Liver (tissue), 9 donors: ENCODE data around the gene PALB2. TPM values are rescaled to one million over a fixed set of nuclear protein-coding genes. Genes with fewer than 3 reads are reported as not detected.

ENCODE experiments used
- DNase-seq: peaks from one replicate; pipeline ENCODE4 v3.0.0-alpha.2; 2017; ENCODE audit warnings: low spot score
- H3K27ac ChIP-seq, 2 donors: one replicate each; pipeline ENCODE4 v1.7.0; 2013; ENCODE audit warnings: inconsistent platforms in 2 of 2, low read length in 2 of 2, control low read depth in 1 of 2, low read depth in 1 of 2, mild to moderate bottlenecking in 1 of 2
- H3K27me3 ChIP-seq, 4 donors: one replicate each; pipeline versions ENCODE4 v1.6.1 to v1.7.0; 2013; ENCODE audit warnings: low read length in 3 of 4, inconsistent platforms in 1 of 4, mild to moderate bottlenecking in 1 of 4, moderate library complexity in 1 of 4; ENCODE audit not compliant: control insufficient read depth in 4 of 4, insufficient read depth in 4 of 4
- H3K36me3 ChIP-seq, 4 donors: one replicate each; pipeline versions ENCODE4 v1.6.1 to v1.7.0; 2013; ENCODE audit warnings: low read length in 3 of 4, mild to moderate bottlenecking in 3 of 4, low read depth in 1 of 4, moderate library complexity in 1 of 4; ENCODE audit not compliant: control insufficient read depth in 4 of 4, insufficient read depth in 3 of 4
- H3K4me1 ChIP-seq, 4 donors: one replicate each; pipeline versions ENCODE4 v1.6.1 to v1.7.0; 2013; ENCODE audit warnings: low read length in 3 of 4, mild to moderate bottlenecking in 3 of 4, moderate library complexity in 1 of 4; ENCODE audit not compliant: control insufficient read depth in 4 of 4, insufficient read depth in 4 of 4
- H3K4me3 ChIP-seq, 3 donors: one replicate each; pipeline versions ENCODE4 v1.6.1 to v1.7.0; 2013; ENCODE audit warnings: low read length in 3 of 3, control low read depth in 1 of 3, low read depth in 1 of 3, mild to moderate bottlenecking in 1 of 3
- H3K9ac ChIP-seq, 2 donors: one replicate each; pipeline ENCODE4 v1.7.0; 2013; ENCODE audit warnings: low read length in 2 of 2, mild to moderate bottlenecking in 2 of 2, moderate library complexity in 2 of 2, control low read depth in 1 of 2, low read depth in 1 of 2
- H3K9me3 ChIP-seq, 4 donors: one replicate each; pipeline versions ENCODE4 v1.6.1 to v1.7.0; 2013; ENCODE audit warnings: low read length in 3 of 4; ENCODE audit not compliant: control insufficient read depth in 4 of 4
- EGR1 ChIP-seq, 2 donors: IDR thresholded peaks; 2 replicates each; pipeline ENCODE4 v1.6.1; 2016 to 2018; ENCODE audit warnings: antibody characterized with exemption in 2 of 2, low read depth in 2 of 2
- FOXA1 ChIP-seq: IDR thresholded peaks from 2 replicates; pipeline ENCODE4 v1.6.1; 2016; ENCODE audit warnings: antibody characterized with exemption
- FOXA2 ChIP-seq: IDR thresholded peaks from 2 replicates; pipeline ENCODE4 v1.6.1; 2016; ENCODE audit warnings: antibody characterized with exemption
- GABPA ChIP-seq, 2 donors: IDR thresholded peaks in 1 of 2; conservative IDR thresholded peaks in 1 of 2; 2 replicates each; pipeline ENCODE4 v1.6.1; 2016; ENCODE audit warnings: antibody characterized with exemption in 2 of 2, mild to moderate bottlenecking in 1 of 2, moderate library complexity in 1 of 2
- HNF4A ChIP-seq, 2 donors: conservative IDR thresholded peaks; 2 replicates each; pipeline ENCODE4 v1.6.1; 2016; ENCODE audit warnings: antibody characterized with exemption in 2 of 2, mild to moderate bottlenecking in 2 of 2
- HNF4G ChIP-seq: IDR thresholded peaks from 2 replicates; pipeline ENCODE4 v1.6.1; 2016; ENCODE audit warnings: antibody characterized with exemption
- JUND ChIP-seq, 2 donors: IDR thresholded peaks; 2 replicates each; pipeline ENCODE4 v1.6.1; 2016; ENCODE audit warnings: antibody characterized with exemption in 2 of 2
- RXRA ChIP-seq, 2 donors: IDR thresholded peaks; 2 replicates each; pipeline ENCODE4 v1.6.1; 2017 to 2018; ENCODE audit warnings: antibody characterized with exemption in 2 of 2, mild to moderate bottlenecking in 1 of 2
- SP1 ChIP-seq: IDR thresholded peaks from 2 replicates; pipeline ENCODE4 v1.6.1; 2018; ENCODE audit warnings: antibody characterized with exemption, mild to moderate bottlenecking
- TAF1 ChIP-seq: conservative IDR thresholded peaks from 2 replicates; pipeline ENCODE4 v1.6.1; 2016; ENCODE audit warnings: antibody characterized with exemption, mild to moderate bottlenecking
- YY1 ChIP-seq: IDR thresholded peaks from 2 replicates; pipeline ENCODE4 v1.6.1; 2016; ENCODE audit warnings: antibody characterized with exemption, mild to moderate bottlenecking
- WGBS: extraction: QIAGEN DNeasy Blood & Tissue Kit; methylation state at CpG from one replicate; pipeline ENCODE4 v1.1.7; 2013; 5-methylcytosine and 5-hydroxymethylcytosine counted together
- polyA plus RNA-seq, 2 donors: library from polyadenylated mRNA; stranded (reverse) in 1 of 2; unstranded in 1 of 2; fragments of 200-250 nt in 1 of 2; fragments of >200 nt in 1 of 2; fragmentation: Nextera tagmentation in 1 of 2; extraction: Ambion mirVana in 1 of 2; gene quantifications; one replicate each; pipeline versions ENCODE4 v1.2.1 to v1.2.3, GENCODE V29; 2013 to 2015
- total RNA-seq, 2 donors: library from RNA; depleted of rRNA; stranded (reverse); fragments of >200 nt; gene quantifications; one replicate each; pipeline ENCODE4 v1.2.3, GENCODE V29; 2014
- TF ChIP-seq, protein P1 (sequence below): IDR thresholded peaks from 2 replicates; pipeline ENCODE4 v1.6.1; 2016; ENCODE audit warnings: antibody characterized with exemption
- TF ChIP-seq, protein P2 (sequence below): fragments of 150-350 bp; IDR thresholded peaks from 2 replicates; pipeline ENCODE4 v1.5.1; 2017; ENCODE audit warnings: improper control_type of control experiment, low read depth, low read length; ENCODE audit not compliant: missing input control
- TF ChIP-seq, protein P3 (sequence below): IDR thresholded peaks from 2 replicates; pipeline ENCODE4 v1.6.1; 2016; ENCODE audit warnings: antibody characterized with exemption
- TF ChIP-seq, protein P4 (sequence below): IDR thresholded peaks from 2 replicates; pipeline ENCODE4 v1.6.1; 2016; ENCODE audit warnings: antibody characterized with exemption, mild to moderate bottlenecking
- TF ChIP-seq, protein P5 (sequence below): IDR thresholded peaks from 2 replicates; pipeline ENCODE4 v1.6.1; 2016; ENCODE audit warnings: antibody characterized with exemption
- donor health status: healthy.
- donor health status: healthy.
- donor health status: healthy.
- donor health status: healthy.
- donor health status: healthy.

Gene PALB2
- total and polyA plus RNA-seq, 4 donors: 4.1 to 7.6 (median 4.7) TPM

DNA sequence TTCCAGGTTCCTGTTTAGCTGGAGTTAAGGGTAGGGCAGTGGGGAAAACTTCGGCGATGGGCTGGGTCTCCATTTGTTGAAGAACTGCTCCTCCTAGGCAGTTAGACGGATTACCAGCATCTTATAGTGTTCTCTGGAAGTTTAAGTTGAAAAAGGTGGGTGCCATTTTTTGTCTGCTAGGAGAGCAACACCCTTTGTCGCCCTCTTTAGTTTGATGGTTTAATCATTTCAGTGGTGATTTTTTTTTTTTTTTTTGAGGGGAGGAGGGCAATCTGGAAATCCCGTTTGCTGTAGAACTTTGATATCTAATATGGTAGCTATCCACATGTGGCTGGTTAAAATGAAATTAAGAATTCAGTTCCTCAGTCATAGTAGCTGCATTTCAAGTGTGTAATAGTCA lies 79.5 kb downstream of the PALB2 start:
- Histone ChIP-seq H3K27ac (no peak overlapping the region), H3K4me1 (peaks cover 2 to 22% (median 15%) of the 10 kb centered on the region in 4 donors), H3K4me3 (no peak overlapping the region), H3K36me3 (peaks cover 10 to 64% (median 52%) of the 10 kb centered on the region in 4 donors), H3K9me3 (no peaks in the 10 kb centered on the region), H3K27me3 (no peaks in the 10 kb centered on the region), H3K9ac (no peak overlapping the region)
- 89% methylated on average over 5 of the region's 5 CpGs for WGBS
- DNase-seq: no peak
- TF ChIP-seq JUND (IDR thresholded peaks at IDR 0.05) (no peak), EGR1 (IDR thresholded peaks at IDR 0.05; ENCODE audit: low read depth in 2 of 2) (no peak), HNF4G (no peak)

DNA sequence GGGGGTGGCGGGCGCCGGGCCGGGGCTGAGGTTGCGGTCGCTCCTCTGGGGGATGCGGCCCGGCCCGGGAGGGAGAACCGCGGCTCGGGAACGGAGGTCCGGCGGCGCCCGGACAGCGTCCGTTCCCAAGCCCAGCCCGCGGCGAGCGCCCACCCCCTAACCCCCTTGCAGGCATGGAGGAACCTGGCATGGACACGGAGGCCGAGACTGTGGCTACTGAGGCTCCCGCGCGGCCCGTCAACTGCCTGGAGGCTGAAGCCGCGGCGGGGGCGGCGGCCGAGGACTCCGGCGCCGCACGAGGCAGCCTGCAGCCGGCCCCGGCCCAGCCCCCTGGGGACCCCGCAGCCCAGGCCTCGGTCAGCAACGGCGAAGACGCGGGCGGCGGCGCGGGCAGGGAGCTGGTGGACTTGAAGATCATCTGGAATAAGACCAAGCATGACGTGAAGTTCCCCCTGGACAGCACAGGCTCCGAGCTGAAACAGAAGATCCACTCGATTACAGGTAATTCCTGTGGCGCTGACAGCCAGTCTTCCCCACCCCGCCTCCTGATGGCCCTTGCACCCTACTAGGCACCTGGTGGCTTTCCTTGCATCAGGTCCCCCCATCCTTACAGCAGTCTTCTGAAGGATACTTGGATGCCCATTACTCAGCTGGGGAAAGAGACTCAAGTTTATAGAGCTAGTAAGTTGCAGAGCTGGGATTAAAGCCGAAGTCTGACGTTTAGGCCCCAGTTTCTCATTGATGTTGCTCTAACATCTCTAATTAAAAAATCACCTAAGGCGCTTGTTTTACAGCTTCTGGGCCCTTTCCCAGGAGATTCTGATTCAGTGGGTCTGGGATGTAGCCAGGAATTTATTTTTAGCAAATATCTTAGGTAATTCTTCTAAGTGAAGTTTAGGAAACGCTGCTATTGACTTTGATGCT lies 83.1 kb downstream of the PALB2 start:
- H3K9me3 ChIP-seq: no peaks in the 10 kb centered on the region
- H3K9ac ChIP-seq: peak overlapping the region; percentile 90 to 92
- H3K27me3 ChIP-seq: no peaks in the 10 kb centered on the region
- 2% methylated on average over 60 of the region's 60 CpGs for WGBS
- H3K4me1 ChIP-seq: peaks cover 2 to 31% (median 19%) of the 10 kb centered on the region in 4 donors
- peak overlapping the region; percentile 85 to 86 for H3K27ac ChIP-seq
- peak; percentile 41 for DNase-seq
- peaks cover 5 to 34% (median 23%) of the 10 kb centered on the region in 4 donors for H3K36me3 ChIP-seq
- TF ChIP-seq, protein P1, sequence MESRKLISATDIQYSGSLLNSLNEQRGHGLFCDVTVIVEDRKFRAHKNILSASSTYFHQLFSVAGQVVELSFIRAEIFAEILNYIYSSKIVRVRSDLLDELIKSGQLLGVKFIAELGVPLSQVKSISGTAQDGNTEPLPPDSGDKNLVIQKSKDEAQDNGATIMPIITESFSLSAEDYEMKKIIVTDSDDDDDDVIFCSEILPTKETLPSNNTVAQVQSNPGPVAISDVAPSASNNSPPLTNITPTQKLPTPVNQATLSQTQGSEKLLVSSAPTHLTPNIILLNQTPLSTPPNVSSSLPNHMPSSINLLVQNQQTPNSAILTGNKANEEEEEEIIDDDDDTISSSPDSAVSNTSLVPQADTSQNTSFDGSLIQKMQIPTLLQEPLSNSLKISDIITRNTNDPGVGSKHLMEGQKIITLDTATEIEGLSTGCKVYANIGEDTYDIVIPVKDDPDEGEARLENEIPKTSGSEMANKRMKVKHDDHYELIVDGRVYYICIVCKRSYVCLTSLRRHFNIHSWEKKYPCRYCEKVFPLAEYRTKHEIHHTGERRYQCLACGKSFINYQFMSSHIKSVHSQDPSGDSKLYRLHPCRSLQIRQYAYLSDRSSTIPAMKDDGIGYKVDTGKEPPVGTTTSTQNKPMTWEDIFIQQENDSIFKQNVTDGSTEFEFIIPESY: no peak
- TF ChIP-seq YY1 (no peak), SP1 (no peak)
- TF ChIP-seq, protein P2, sequence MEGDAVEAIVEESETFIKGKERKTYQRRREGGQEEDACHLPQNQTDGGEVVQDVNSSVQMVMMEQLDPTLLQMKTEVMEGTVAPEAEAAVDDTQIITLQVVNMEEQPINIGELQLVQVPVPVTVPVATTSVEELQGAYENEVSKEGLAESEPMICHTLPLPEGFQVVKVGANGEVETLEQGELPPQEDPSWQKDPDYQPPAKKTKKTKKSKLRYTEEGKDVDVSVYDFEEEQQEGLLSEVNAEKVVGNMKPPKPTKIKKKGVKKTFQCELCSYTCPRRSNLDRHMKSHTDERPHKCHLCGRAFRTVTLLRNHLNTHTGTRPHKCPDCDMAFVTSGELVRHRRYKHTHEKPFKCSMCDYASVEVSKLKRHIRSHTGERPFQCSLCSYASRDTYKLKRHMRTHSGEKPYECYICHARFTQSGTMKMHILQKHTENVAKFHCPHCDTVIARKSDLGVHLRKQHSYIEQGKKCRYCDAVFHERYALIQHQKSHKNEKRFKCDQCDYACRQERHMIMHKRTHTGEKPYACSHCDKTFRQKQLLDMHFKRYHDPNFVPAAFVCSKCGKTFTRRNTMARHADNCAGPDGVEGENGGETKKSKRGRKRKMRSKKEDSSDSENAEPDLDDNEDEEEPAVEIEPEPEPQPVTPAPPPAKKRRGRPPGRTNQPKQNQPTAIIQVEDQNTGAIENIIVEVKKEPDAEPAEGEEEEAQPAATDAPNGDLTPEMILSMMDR: no peak
- TF ChIP-seq, protein P3, sequence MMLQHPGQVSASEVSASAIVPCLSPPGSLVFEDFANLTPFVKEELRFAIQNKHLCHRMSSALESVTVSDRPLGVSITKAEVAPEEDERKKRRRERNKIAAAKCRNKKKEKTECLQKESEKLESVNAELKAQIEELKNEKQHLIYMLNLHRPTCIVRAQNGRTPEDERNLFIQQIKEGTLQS: no peak
- H3K4me3 ChIP-seq: peak overlapping the region; percentile 84 to 97 (median 92)

DNA sequence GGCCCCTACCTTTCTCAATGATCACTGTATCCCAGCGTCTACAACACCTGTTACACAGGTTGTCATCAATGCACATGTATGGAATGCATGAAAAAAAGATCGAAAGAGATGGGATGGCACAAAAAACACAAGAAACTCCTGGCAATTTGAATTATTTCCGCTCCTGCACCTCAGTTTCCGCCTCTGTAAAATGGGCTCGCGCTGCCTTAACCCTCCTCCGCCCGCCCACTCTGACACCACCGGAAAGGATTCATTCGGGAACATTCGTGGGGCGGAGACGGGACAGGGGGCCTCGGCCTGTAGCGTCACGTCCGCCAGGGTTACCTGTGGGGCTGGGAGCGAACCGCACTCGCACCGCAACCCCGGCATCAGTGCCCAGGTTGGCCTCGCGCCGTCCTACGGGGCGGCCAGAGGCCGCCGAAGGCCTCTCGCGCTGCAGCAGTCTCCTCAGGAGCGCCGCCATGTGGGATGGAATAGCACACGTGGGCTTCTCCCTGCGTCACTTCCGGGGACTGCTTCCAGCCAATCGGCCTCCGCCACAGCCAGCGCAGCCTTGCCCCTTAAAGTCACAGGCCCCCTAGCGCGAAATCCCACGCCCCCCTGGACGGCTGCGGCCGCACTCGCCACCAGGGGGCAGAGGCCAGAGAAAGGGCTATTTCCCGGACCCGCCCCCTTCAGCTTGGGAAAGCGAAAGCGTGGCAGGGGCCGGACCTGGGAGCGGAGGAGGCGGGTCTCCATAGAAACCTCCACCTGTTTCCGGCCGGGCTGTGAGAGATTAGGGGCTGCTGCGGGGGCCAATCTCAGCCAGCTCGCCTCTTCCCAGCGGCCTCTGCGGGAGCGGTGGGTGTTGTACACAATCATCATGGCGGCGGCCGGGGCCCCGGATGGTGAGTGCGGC lies 84.0 kb downstream of the PALB2 start, which contains the start of the genes EARS2 and UBFD1:
TSS of gene EARS2 (minus strand) at position 470 of the 898 bp plus-strand sequence. CDS start at position 463, 7 bp downstream.
TSS of gene UBFD1 (plus strand) at position 847 of the 898 bp plus-strand sequence. CDS start at position 863, 16 bp downstream.
- Histone ChIP-seq H3K9ac (peak within 1 kb of the TSS; percentile 90 to 92), H3K27ac (peak within 1 kb of the TSS; percentile 85 to 86), H3K4me3 (peak within 1 kb of the TSS; percentile 84 to 97 (median 92)), H3K9me3 (no peaks in the 10 kb centered on the region), H3K27me3 (no peaks in the 10 kb centered on the region), H3K36me3 (peaks cover 4 to 28% (median 17%) of the 10 kb centered on the region in 4 donors), H3K4me1 (peaks cover 2 to 31% (median 19%) of the 10 kb centered on the region in 4 donors)
- peak; percentile 98 for DNase-seq
- WGBS: 2% methylated on average over 65 of the region's 65 CpGs
- TF ChIP-seq FOXA1 (no peak), TAF1 (no peak), SP1 (peak; percentile 89), RXRA (IDR thresholded peaks at IDR 0.05) (peak; percentile 47 to 68), EGR1 (IDR thresholded peaks at IDR 0.05; ENCODE audit: low read depth in 2 of 2) (peak; percentile 66 to 94), GABPA (IDR thresholded peaks at IDR 0.05 in 1 of 2, conservative IDR thresholded peaks at IDR 0.05 in 1 of 2) (peak; percentile 82 to 92), FOXA2 (no peak), YY1 (peak; percentile 95), HNF4A (conservative IDR thresholded peaks at IDR 0.05) (peak; percentile 46 to 55)
- TF ChIP-seq, protein P4, sequence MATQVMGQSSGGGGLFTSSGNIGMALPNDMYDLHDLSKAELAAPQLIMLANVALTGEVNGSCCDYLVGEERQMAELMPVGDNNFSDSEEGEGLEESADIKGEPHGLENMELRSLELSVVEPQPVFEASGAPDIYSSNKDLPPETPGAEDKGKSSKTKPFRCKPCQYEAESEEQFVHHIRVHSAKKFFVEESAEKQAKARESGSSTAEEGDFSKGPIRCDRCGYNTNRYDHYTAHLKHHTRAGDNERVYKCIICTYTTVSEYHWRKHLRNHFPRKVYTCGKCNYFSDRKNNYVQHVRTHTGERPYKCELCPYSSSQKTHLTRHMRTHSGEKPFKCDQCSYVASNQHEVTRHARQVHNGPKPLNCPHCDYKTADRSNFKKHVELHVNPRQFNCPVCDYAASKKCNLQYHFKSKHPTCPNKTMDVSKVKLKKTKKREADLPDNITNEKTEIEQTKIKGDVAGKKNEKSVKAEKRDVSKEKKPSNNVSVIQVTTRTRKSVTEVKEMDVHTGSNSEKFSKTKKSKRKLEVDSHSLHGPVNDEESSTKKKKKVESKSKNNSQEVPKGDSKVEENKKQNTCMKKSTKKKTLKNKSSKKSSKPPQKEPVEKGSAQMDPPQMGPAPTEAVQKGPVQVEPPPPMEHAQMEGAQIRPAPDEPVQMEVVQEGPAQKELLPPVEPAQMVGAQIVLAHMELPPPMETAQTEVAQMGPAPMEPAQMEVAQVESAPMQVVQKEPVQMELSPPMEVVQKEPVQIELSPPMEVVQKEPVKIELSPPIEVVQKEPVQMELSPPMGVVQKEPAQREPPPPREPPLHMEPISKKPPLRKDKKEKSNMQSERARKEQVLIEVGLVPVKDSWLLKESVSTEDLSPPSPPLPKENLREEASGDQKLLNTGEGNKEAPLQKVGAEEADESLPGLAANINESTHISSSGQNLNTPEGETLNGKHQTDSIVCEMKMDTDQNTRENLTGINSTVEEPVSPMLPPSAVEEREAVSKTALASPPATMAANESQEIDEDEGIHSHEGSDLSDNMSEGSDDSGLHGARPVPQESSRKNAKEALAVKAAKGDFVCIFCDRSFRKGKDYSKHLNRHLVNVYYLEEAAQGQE: peak; percentile 63
- TF ChIP-seq, protein P3: no peak
- TF ChIP-seq, protein P5, sequence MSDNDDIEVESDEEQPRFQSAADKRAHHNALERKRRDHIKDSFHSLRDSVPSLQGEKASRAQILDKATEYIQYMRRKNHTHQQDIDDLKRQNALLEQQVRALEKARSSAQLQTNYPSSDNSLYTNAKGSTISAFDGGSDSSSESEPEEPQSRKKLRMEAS: peak; percentile 99
